Natural killer cell (primary cell): ENCODE results near the gene MAT2B. TPM values are rescaled to one million over a fixed set of nuclear protein-coding genes. Genes with fewer than 3 reads are reported as not detected.

ENCODE experiments used
- ATAC-seq, 3 donors: fragments of 150-1000 bp in 2 of 3; fragments of 200-7000 bp in 1 of 3; cut with Tn5 transposase; 1 replicate in 1 of 3; 2 replicates in 2 of 3; pipeline ENCODE4 v1.10.0; 2021; ENCODE audit warnings: mild to moderate bottlenecking in 2 of 3, moderate library complexity in 2 of 3
- DNase-seq, 2 donors: peaks; one replicate each; pipeline versions ENCODE4 v3.0.0 to v3.0.0-alpha.2; 2013 to 2021; ENCODE audit warnings: mixed read lengths in 1 of 2
- H3K27ac ChIP-seq: one replicate; pipeline ENCODE4 v1.5.1; 2013; ENCODE audit warnings: mild to moderate bottlenecking, low read length
- H3K27me3 ChIP-seq: one replicate; pipeline ENCODE4 v1.6.1; 2013; ENCODE audit warnings: low read length; ENCODE audit not compliant: control insufficient read depth, insufficient read depth
- H3K36me3 ChIP-seq: one replicate; pipeline ENCODE4 v1.6.1; 2013; ENCODE audit warnings: low read length; ENCODE audit not compliant: control insufficient read depth, insufficient read depth
- H3K4me1 ChIP-seq: one replicate; pipeline ENCODE4 v1.6.1; 2013; ENCODE audit warnings: low read length; ENCODE audit not compliant: control insufficient read depth, insufficient read depth
- H3K4me3 ChIP-seq: one replicate; pipeline ENCODE4 v1.5.1; 2013; ENCODE audit warnings: low read length
- H3K9me3 ChIP-seq: one replicate; pipeline ENCODE4 v1.6.1; 2013; ENCODE audit warnings: low read length; ENCODE audit not compliant: control insufficient read depth, insufficient read depth
- H3K27ac Mint-ChIP-seq, 2 donors: one replicate each; pipeline ENCODE4 v1.8.0; 2022; ENCODE audit warnings: mild to moderate bottlenecking in 2 of 2, mixed read lengths in 2 of 2, moderate library complexity in 1 of 2
- H3K27me3 Mint-ChIP-seq, 2 donors: one replicate each; pipeline ENCODE4 v1.8.0; 2022; ENCODE audit warnings: low read depth in 2 of 2, mixed read lengths in 2 of 2
- H3K36me3 Mint-ChIP-seq: one replicate; pipeline ENCODE4 v1.8.0; 2022; ENCODE audit warnings: mixed read lengths
- H3K4me1 Mint-ChIP-seq, 2 donors: one replicate each; pipeline ENCODE4 v1.8.0; 2022; ENCODE audit warnings: mixed read lengths in 2 of 2
- H3K4me3 Mint-ChIP-seq: one replicate; pipeline ENCODE4 v1.8.0; 2022; ENCODE audit warnings: mild to moderate bottlenecking, moderate library complexity, mixed read lengths
- H3K9me3 Mint-ChIP-seq, 2 donors: one replicate each; pipeline ENCODE4 v1.8.0; 2022; ENCODE audit warnings: mixed read lengths in 2 of 2
- WGBS: methylation state at CpG from one replicate; pipeline ENCODE4 v1.1.7; 2013; ENCODE audit warnings: missing lambda C conversion rate; ENCODE audit not compliant: insufficient coverage; 5-methylcytosine and 5-hydroxymethylcytosine counted together
- intact Hi-C: fragments of 100-400 bp; cut with micrococcal nuclease; formaldehyde crosslinking; loops from one replicate; pipeline ENCODE4 v1.14.2; 2022
- total RNA-seq, 4 donors: library from RNA; stranded (reverse); fragments of 120-200 nt in 1 of 4; gene quantifications; one replicate each; pipeline versions ENCODE4 v1.2.3 to v1.2.4, GENCODE V29; 2013 to 2022
- TF ChIP-seq, protein P1 (sequence below): fragments of 200-600 bp; IDR thresholded peaks from one replicate; pipeline ENCODE4 v1.8.0; 2022; ENCODE audit warnings: antibody characterized with exemption

The MAT2B gene
- total RNA-seq, 3 donors from 2014 or later (not counting 1 experiment from before 2014, with no cell fraction given): 68.5 to 99.0 (median 80.7) TPM

DNA sequence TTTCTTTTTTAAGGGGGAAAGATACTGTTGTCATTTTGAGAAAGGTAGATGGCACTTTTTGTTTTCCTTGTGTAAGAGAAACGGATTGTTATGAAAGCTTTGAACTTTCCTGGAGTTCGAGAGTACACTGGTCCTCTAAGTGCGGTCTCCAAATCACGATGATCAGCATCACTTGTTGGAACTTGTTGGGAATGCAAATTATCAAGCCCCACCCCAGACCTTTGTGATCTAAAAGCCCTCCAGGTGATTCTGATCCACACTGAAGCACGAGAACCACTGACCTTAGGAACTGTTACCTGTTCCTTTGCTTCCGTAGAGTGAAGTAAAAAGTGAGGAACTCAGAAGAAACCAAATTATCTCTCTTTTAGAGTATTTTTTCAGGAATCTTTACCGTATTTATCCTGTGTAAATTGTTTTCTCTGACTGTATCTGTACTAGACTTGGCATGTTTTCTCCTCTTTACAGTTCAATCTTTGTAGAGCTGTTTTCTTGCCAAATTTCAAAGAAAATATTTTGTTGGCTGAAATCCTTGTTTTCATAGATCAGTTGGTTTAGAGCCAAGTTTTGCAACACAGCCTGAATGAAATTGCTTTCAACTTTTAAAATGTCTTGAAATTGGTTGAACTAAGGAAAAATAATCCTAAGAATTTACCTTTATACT, 4.0 kb downstream of the MAT2B start:
- H3K4me3 ChIP-seq: peak overlapping the region; percentile 7
- H3K4me1 Mint-ChIP-seq: peaks cover 72 to 78% of the 10 kb centered on the region in 2 donors
- H3K4me1 ChIP-seq: peaks cover 29% of the 10 kb centered on the region
- H3K27me3 ChIP-seq: no peaks in the 10 kb centered on the region
- peak overlapping the region; percentile 99 to 100 for H3K27ac Mint-ChIP-seq
- no peak for ATAC-seq
- no peaks in the 10 kb centered on the region for H3K9me3 ChIP-seq
- TF ChIP-seq, protein P1, sequence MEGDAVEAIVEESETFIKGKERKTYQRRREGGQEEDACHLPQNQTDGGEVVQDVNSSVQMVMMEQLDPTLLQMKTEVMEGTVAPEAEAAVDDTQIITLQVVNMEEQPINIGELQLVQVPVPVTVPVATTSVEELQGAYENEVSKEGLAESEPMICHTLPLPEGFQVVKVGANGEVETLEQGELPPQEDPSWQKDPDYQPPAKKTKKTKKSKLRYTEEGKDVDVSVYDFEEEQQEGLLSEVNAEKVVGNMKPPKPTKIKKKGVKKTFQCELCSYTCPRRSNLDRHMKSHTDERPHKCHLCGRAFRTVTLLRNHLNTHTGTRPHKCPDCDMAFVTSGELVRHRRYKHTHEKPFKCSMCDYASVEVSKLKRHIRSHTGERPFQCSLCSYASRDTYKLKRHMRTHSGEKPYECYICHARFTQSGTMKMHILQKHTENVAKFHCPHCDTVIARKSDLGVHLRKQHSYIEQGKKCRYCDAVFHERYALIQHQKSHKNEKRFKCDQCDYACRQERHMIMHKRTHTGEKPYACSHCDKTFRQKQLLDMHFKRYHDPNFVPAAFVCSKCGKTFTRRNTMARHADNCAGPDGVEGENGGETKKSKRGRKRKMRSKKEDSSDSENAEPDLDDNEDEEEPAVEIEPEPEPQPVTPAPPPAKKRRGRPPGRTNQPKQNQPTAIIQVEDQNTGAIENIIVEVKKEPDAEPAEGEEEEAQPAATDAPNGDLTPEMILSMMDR: no peak
- no peaks in the 10 kb centered on the region for H3K36me3 Mint-ChIP-seq
- H3K36me3 ChIP-seq: peaks cover 31% of the 10 kb centered on the region
- no peaks in the 10 kb centered on the region for H3K27me3 Mint-ChIP-seq
- H3K27ac ChIP-seq: peak overlapping the region; percentile 99
- intact Hi-C loops: no loop called here
- WGBS: 32% methylated on average over 6 of the region's 7 CpGs
- no peaks in the 10 kb centered on the region for H3K9me3 Mint-ChIP-seq
- peak overlapping the region; percentile 98 for H3K4me3 Mint-ChIP-seq
- peak in 1 of 2 donors; percentile 37 for DNase-seq

DNA sequence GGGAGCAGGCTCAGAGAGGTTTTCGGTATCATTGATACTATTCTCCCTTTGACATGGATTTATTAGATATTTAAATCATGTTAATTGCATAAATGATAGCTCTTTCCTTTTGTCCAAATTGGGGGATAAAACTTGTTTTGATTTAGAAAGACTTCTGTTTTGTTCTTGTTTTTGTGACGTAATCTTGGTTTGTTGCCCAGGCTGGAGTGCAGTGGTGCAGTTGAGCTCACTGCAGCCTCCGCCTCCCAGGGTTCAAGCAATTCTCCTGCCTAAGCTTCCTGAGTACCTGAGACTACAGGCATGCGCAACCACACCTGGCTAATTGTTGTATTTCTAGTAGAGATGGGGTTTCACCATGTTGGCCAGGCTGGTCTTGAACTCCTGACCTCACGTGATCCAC, 7.1 kb downstream of the MAT2B start:
- H3K27me3 ChIP-seq: no peaks in the 10 kb centered on the region
- H3K4me1 ChIP-seq: peaks cover 24% of the 10 kb centered on the region
- H3K27me3 Mint-ChIP-seq: no peaks in the 10 kb centered on the region
- peaks cover 62% of the 10 kb centered on the region for H3K36me3 ChIP-seq
- 97% methylated on average over 4 of the region's 5 CpGs for WGBS
- ATAC-seq (no peak), DNase-seq (no peak)
- H3K4me1 Mint-ChIP-seq: peaks cover 46 to 53% of the 10 kb centered on the region in 2 donors
- H3K4me3 Mint-ChIP-seq: peak overlapping the region; percentile 17
- no peak overlapping the region for H3K4me3 ChIP-seq
- H3K9me3 ChIP-seq: no peaks in the 10 kb centered on the region
- intact Hi-C loops: no loop called here
- peak overlapping the region; percentile 68 to 69 for H3K27ac Mint-ChIP-seq
- H3K36me3 Mint-ChIP-seq: peaks cover 2% of the 10 kb centered on the region
- no peak overlapping the region for H3K27ac ChIP-seq
- no peaks in the 10 kb centered on the region for H3K9me3 Mint-ChIP-seq
- TF ChIP-seq, protein P1: no peak

DNA sequence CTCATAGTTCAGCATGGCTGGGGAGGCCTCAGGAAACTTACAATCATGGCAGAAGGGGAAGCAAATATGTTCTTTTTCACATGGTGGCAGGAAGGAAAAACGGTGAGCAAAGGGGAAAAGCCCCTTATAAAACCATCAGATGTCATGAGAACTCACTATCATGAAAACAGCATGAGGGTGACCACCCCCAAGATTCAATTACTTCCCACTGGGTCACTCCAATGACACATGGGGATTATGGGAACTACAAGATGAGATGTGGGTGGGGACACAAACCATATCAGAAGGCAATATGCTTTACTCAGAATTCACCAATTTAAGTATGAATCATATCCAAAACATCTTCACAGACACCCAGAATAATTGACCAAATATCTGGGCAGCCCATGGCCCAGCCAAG, 19.7 kb downstream of the MAT2B start:
- TF ChIP-seq, protein P1: no peak
- H3K36me3 Mint-ChIP-seq: peaks cover 7% of the 10 kb centered on the region
- no peaks in the 10 kb centered on the region for H3K4me1 ChIP-seq
- no peak for ATAC-seq
- peaks cover 0 to 4% of the 10 kb centered on the region in 2 donors for H3K4me1 Mint-ChIP-seq
- H3K27ac Mint-ChIP-seq: peak overlapping the region in 1 of 2 donors; percentile 36
- H3K4me3 ChIP-seq: no peak overlapping the region
- WGBS: 80% methylated on average over 1 of the region's 1 CpG
- no peaks in the 10 kb centered on the region for H3K9me3 ChIP-seq
- intact Hi-C loops: no loop called here
- peaks cover 11% of the 10 kb centered on the region for H3K36me3 ChIP-seq
- no peaks in the 10 kb centered on the region for H3K9me3 Mint-ChIP-seq
- no peak overlapping the region for H3K4me3 Mint-ChIP-seq
- no peaks in the 10 kb centered on the region for H3K27me3 ChIP-seq
- no peak for DNase-seq
- no peak overlapping the region for H3K27ac ChIP-seq
- no peaks in the 10 kb centered on the region for H3K27me3 Mint-ChIP-seq

DNA sequence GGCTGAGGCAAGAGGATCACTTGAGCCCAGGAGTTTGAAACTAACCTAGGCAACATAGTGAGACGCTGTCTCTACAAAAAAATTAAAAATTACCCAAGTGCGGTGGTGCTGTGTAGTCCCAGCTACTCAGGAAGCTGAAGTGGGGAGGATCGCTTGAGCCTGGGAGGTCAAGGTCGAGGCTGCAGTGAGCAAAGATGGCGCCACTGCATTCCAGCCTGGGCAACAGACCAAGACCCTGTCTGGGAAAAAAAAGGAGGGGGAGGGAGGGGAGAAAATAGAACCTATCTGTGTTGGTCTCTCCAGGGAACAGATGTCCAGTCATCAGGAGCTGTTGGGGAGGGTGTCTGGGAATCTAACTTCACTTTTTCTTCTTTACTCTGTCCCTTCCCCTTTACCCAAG, 24.3 kb downstream of the MAT2B start:
- no peaks in the 10 kb centered on the region for H3K4me1 Mint-ChIP-seq
- no peaks in the 10 kb centered on the region for H3K9me3 ChIP-seq
- intact Hi-C loops: no loop called here
- no peak for ATAC-seq
- H3K4me3 ChIP-seq: no peak overlapping the region
- H3K36me3 ChIP-seq: no peaks in the 10 kb centered on the region
- TF ChIP-seq, protein P1: no peak
- H3K27me3 ChIP-seq: no peaks in the 10 kb centered on the region
- H3K27ac Mint-ChIP-seq: no peak overlapping the region
- no peaks in the 10 kb centered on the region for H3K4me1 ChIP-seq
- H3K27me3 Mint-ChIP-seq: peaks cover 6 to 8% of the 10 kb centered on the region in 2 donors
- no peak overlapping the region for H3K4me3 Mint-ChIP-seq
- H3K27ac ChIP-seq: no peak overlapping the region
- WGBS: 82% methylated on average over 5 of the region's 5 CpGs
- DNase-seq: no peak
- no peaks in the 10 kb centered on the region for H3K36me3 Mint-ChIP-seq
- H3K9me3 Mint-ChIP-seq: no peaks in the 10 kb centered on the region
